PC-9 (cell line): ENCODE measurements around the gene KASH5. TPM values are rescaled to one million over a fixed set of nuclear protein-coding genes. Genes with fewer than 3 reads are reported as not detected.

Source experiments
- BruUV-seq: library from RNA; stranded (reverse); fragments of 400-500 nt; replicated peaks from 2 replicates; lab custom pipeline; 2021; lab: Mats Ljungman, UMichigan
- CTCF ChIA-PET: fragments of 300-600 bp; sonication (Branson Sonifier 250); formaldehyde crosslinking; loops from one replicate; lab custom pipeline; 2022; ENCODE audit warnings: antibody characterized with exemption; lab: Charles Lee
- POLR2A ChIA-PET: fragments of 300-600 bp; sonication (Branson Sonifier 250); formaldehyde crosslinking; loops from one replicate; lab custom pipeline; 2022; ENCODE audit warnings: antibody characterized with exemption; ENCODE audit not compliant: unreplicated experiment; lab: Charles Lee
- DNase-seq, 2 experiments: peaks; one replicate each; pipeline versions ENCODE4 v3.0.0 to v3.0.0-alpha.2; 2015 to 2022; ENCODE audit warnings: mixed read lengths in 1 of 2
- H2AFZ ChIP-seq: fragments of 200-600 bp; sonication (generic); 2 replicates; pipeline ENCODE4 v1.8.1; 2017; ENCODE audit warnings: antibody characterized with exemption
- H3F3A ChIP-seq: fragments of 200-600 bp; sonication (generic); 2 replicates; pipeline ENCODE4 v1.8.1; 2017; ENCODE audit warnings: antibody characterized with exemption, mild to moderate bottlenecking, low read depth; ENCODE audit not compliant: insufficient read depth
- H3K27ac ChIP-seq: fragments of 200-600 bp; sonication (generic); 2 replicates; pipeline ENCODE4 v1.6.1; 2016; ENCODE audit warnings: mixed run types
- H3K27me3 ChIP-seq: fragments of 200-600 bp; sonication (generic); 2 replicates; pipeline ENCODE4 v1.6.1; 2016; ENCODE audit warnings: low read depth, mixed run types; ENCODE audit not compliant: insufficient read depth
- H3K36me3 ChIP-seq: fragments of 200-600 bp; sonication (generic); 2 replicates; pipeline ENCODE4 v1.6.1; 2016; ENCODE audit warnings: low read depth, mixed run types
- H3K4me1 ChIP-seq: fragments of 200-600 bp; sonication (generic); replicated peaks from 2 replicates; pipeline ENCODE4 v1.6.1; 2016; ENCODE audit warnings: mixed run types; ENCODE audit not compliant: insufficient read depth
- H3K4me2 ChIP-seq: fragments of 200-600 bp; sonication (generic); 2 replicates; pipeline ENCODE4 v1.6.1; 2017; ENCODE audit warnings: mixed run types
- H3K4me3 ChIP-seq: fragments of 200-600 bp; sonication (generic); 2 replicates; pipeline ENCODE4 v1.6.1; 2016; ENCODE audit warnings: mixed run types
- H3K79me2 ChIP-seq: fragments of 200-600 bp; sonication (generic); 2 replicates; pipeline ENCODE4 v1.6.1; 2017; ENCODE audit warnings: low read depth, mixed run types
- H3K9me2 ChIP-seq: fragments of 200-600 bp; sonication (generic); 2 replicates; pipeline ENCODE4 v1.8.1; 2017; ENCODE audit warnings: mild to moderate bottlenecking; ENCODE audit not compliant: insufficient read depth
- H3K9me3 ChIP-seq: fragments of 200-600 bp; sonication (generic); 2 replicates; pipeline ENCODE4 v1.8.1; 2016; ENCODE audit warnings: low read depth; ENCODE audit not compliant: insufficient read depth
- H4K20me1 ChIP-seq: fragments of 200-600 bp; sonication (generic); 2 replicates; pipeline ENCODE4 v1.8.1; 2017; ENCODE audit not compliant: insufficient read depth
- EZH2 ChIP-seq: fragments of 200-600 bp; sonication (generic); IDR thresholded peaks from 2 replicates; pipeline ENCODE4 v1.8.0; 2017; ENCODE audit warnings: antibody characterized with exemption, low read depth
- intact Hi-C: fragments of 100-400 bp; cut with micrococcal nuclease; formaldehyde crosslinking; loops from one replicate; pipeline ENCODE4 v1.10.0; 2022; ENCODE audit not compliant: unreplicated experiment
- total RNA-seq: library from RNA; stranded (reverse); gene quantifications from 2 replicates; pipeline ENCODE4 v1.2.3, GENCODE V29; 2021
- TF ChIP-seq, protein P1 (sequence below): fragments of 200-600 bp; sonication (generic); conservative IDR thresholded peaks from 2 replicates; pipeline ENCODE4 v1.6.1; 2017; ENCODE audit warnings: mixed run types, antibody characterized with exemption, mild to moderate bottlenecking, moderate library complexity

The KASH5 gene
- total RNA-seq, 1 experiment from 2014 or later, result 0.39 TPM

GRCh38 chr19:49339301-49340068 lies 48.6 kb upstream of the KASH5 start:
- Histone ChIP-seq H3K9me2 (no peaks in the 10 kb centered on the region), H3K79me2 (no peaks in the 10 kb centered on the region), H3K27me3 (no peaks in the 10 kb centered on the region), H2AFZ (no peak overlapping the region), H3K4me1 (no peaks in the 10 kb centered on the region), H3K4me3 (no peak overlapping the region), H3F3A (no peaks in the 10 kb centered on the region), H3K27ac (no peak overlapping the region), H3K4me2 (peak overlapping the region; percentile 22), H3K9me3 (no peaks in the 10 kb centered on the region), H3K36me3 (no peaks in the 10 kb centered on the region), H4K20me1 (no peaks in the 10 kb centered on the region)
- POLR2A ChIA-PET, result interaction anchor here (0.5 to 0.6 kb wide), 4 partner anchors 23 to 334 kb away, joined by 3 to 10 read pairs (median 4); partner anchors contain the start of genes PIH1D1 and TEAD2
- CTCF ChIA-PET, result interaction anchor here (0.6 to 1.3 kb wide), 4 partner anchors 9 to 133 kb away, joined by 3 to 5 read pairs (median 4); partner anchors contain the start of gene TEAD2
- intact Hi-C loops, result loop anchor here (2.0 kb wide), 1 partner anchor 23 kb away; the partner anchor contains the start of genes DKKL1 and TEAD2
- peak in 1 of 2 experiments; percentile 87 for DNase-seq
- no TSS peak for BruUV-seq
- TF ChIP-seq EZH2, result no peak
- TF ChIP-seq, protein P1, sequence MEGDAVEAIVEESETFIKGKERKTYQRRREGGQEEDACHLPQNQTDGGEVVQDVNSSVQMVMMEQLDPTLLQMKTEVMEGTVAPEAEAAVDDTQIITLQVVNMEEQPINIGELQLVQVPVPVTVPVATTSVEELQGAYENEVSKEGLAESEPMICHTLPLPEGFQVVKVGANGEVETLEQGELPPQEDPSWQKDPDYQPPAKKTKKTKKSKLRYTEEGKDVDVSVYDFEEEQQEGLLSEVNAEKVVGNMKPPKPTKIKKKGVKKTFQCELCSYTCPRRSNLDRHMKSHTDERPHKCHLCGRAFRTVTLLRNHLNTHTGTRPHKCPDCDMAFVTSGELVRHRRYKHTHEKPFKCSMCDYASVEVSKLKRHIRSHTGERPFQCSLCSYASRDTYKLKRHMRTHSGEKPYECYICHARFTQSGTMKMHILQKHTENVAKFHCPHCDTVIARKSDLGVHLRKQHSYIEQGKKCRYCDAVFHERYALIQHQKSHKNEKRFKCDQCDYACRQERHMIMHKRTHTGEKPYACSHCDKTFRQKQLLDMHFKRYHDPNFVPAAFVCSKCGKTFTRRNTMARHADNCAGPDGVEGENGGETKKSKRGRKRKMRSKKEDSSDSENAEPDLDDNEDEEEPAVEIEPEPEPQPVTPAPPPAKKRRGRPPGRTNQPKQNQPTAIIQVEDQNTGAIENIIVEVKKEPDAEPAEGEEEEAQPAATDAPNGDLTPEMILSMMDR, result no peak

GRCh38 chr19:49340069-49340864 lies 47.8 kb upstream of the KASH5 start:
- BruUV-seq, result no TSS peak
- H3K27ac ChIP-seq, result no peak overlapping the region
- TF ChIP-seq EZH2, result no peak
- TF ChIP-seq, protein P1, result no peak
- intact Hi-C loops, result no loop called here
- no peaks in the 10 kb centered on the region for H3F3A ChIP-seq
- H2AFZ ChIP-seq, result no peak overlapping the region
- no peaks in the 10 kb centered on the region for H3K4me1 ChIP-seq
- no peak overlapping the region for H3K4me3 ChIP-seq
- POLR2A ChIA-PET, result no interaction called here
- no peaks in the 10 kb centered on the region for H3K9me3 ChIP-seq
- H3K9me2 ChIP-seq, result no peaks in the 10 kb centered on the region
- DNase-seq, result no peak
- CTCF ChIA-PET, result interaction anchor here (0.7 to 1.3 kb wide), 2 partner anchors 13 to 39 kb away, joined by 3 to 6 read pairs; no protein-coding TSS in a partner anchor
- no peak overlapping the region for H3K4me2 ChIP-seq
- H3K79me2 ChIP-seq, result no peaks in the 10 kb centered on the region
- H4K20me1 ChIP-seq, result no peaks in the 10 kb centered on the region
- no peaks in the 10 kb centered on the region for H3K27me3 ChIP-seq
- H3K36me3 ChIP-seq, result no peaks in the 10 kb centered on the region
